Esophagus squamous epithelium (tissue), 5 donors: ENCODE data around the gene FSIP2. TPM values are rescaled to one million over a fixed set of nuclear protein-coding genes. Genes with fewer than 3 reads are reported as not detected.

Experiments
- DNase-seq: peaks from one replicate; lab custom pipeline; 2025; lab: John Stamatoyannopoulos, UW
- H3K27ac ChIP-seq, 4 donors: fragments of 200-600 bp; sonication (generic); one replicate each; pipeline ENCODE4 v1.5.1; 2016 to 2019; ENCODE audit warnings: mild to moderate bottlenecking in 1 of 4
- H3K27me3 ChIP-seq, 4 donors: fragments of 200-600 bp; sonication (generic); 1 replicate in 3 of 4; 2 replicates in 1 of 4; pipeline versions ENCODE4 v1.5.1 to v1.6.0; 2017 to 2021; ENCODE audit warnings: antibody characterized with exemption in 1 of 4
- H3K36me3 ChIP-seq, 3 donors: fragments of 200-600 bp; sonication (generic); one replicate each; pipeline ENCODE4 v1.5.1; 2016 to 2019
- H3K4me1 ChIP-seq, 3 donors: fragments of 200-600 bp; sonication (generic); one replicate each; pipeline ENCODE4 v1.5.1; 2017 to 2019
- H3K4me3 ChIP-seq, 4 donors: fragments of 200-600 bp; sonication (generic); 1 replicate in 3 of 4; 2 replicates in 1 of 4; pipeline ENCODE4 v1.5.1; 2016 to 2019; ENCODE audit warnings: mild to moderate bottlenecking in 2 of 4, moderate library complexity in 1 of 4
- H3K9me3 ChIP-seq, 3 donors: fragments of 200-600 bp; sonication (generic); one replicate each; pipeline ENCODE4 v1.5.1; 2016 to 2019
- POLR2A ChIP-seq, 4 donors: fragments of 450-650 bp; IDR thresholded peaks; one replicate each; pipeline ENCODE4 v1.6.1; 2017; ENCODE audit warnings: antibody characterized with exemption in 4 of 4, mild to moderate bottlenecking in 4 of 4, moderate library complexity in 3 of 4
- WGBS, 2 donors: methylation state at CpG; one replicate each; pipeline ENCODE4 v1.1.5; 2018; 5-methylcytosine and 5-hydroxymethylcytosine counted together
- intact Hi-C: fragments of 100-400 bp; cut with DNase I; formaldehyde crosslinking; loops from one replicate; pipeline ENCODE4 v1.15.0; 2022
- total RNA-seq, 4 donors: library from RNA; depleted of rRNA; stranded (reverse); fragments of >200 nt; gene quantifications; one replicate each; pipeline ENCODE4 v1.1.0, GENCODE V29; 2016
- TF ChIP-seq, protein P1 (sequence below), 6 experiments: fragments of 450-650 bp in 4 of 6; fragments of 200-600 bp in 2 of 6; sonication (generic) in 2 of 6; IDR thresholded peaks; one replicate each; pipeline ENCODE4 v1.5.1; 2016 to 2019; ENCODE audit warnings: antibody characterized with exemption in 6 of 6, mild to moderate bottlenecking in 4 of 6, moderate library complexity in 4 of 6
- donor health status: DM: yes; HTN: yes; CAD: no.

Gene FSIP2
- total RNA-seq, 4 donors from 2014 or later, result 0.04 to 0.38 (median 0.12) TPM; not detected in 1

DNA sequence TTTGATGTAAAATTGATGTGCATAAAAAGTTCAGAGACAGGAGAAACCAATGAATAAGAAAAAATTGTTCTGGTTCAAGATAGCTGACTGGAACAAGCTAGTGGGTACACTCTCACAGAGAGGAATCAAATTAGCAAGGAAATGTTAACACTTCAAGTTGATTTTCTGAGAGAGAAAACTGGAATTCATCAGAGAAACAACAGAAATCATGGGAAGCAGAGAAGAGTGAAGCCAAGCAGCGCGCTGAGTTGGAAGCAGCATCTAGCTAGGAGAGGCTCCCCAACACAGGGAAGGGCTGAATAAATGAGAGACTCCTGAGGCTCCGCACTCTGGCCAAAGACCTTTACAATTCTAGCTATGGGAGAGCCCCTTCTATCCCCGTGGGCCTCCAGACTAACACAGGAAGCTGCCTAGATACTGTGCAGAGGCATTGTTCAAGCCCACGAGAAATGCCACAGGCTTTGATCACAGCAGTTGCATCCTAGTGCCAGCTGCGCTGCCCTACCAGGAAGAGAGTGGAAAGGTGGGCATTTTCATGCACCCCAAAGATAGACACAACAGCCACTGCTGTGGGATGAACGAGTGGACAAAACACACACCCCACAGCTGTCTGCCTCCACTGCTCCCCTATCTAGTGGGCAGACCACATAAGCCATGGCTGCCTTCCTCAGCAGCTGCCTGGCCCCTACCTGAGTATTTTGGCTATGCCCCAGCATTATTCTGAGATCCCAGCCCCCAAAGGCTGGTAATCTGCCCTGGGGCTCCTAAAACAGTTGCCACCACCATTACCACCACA lies 136.7 kb downstream of the FSIP2 start:
- Histone ChIP-seq H3K27me3 (no peaks in the 10 kb centered on the region), H3K27ac (no peak overlapping the region), H3K4me1 (no peaks in the 10 kb centered on the region), H3K9me3 (no peaks in the 10 kb centered on the region), H3K36me3 (no peaks in the 10 kb centered on the region), H3K4me3 (no peak overlapping the region)
- TF ChIP-seq, protein P1, sequence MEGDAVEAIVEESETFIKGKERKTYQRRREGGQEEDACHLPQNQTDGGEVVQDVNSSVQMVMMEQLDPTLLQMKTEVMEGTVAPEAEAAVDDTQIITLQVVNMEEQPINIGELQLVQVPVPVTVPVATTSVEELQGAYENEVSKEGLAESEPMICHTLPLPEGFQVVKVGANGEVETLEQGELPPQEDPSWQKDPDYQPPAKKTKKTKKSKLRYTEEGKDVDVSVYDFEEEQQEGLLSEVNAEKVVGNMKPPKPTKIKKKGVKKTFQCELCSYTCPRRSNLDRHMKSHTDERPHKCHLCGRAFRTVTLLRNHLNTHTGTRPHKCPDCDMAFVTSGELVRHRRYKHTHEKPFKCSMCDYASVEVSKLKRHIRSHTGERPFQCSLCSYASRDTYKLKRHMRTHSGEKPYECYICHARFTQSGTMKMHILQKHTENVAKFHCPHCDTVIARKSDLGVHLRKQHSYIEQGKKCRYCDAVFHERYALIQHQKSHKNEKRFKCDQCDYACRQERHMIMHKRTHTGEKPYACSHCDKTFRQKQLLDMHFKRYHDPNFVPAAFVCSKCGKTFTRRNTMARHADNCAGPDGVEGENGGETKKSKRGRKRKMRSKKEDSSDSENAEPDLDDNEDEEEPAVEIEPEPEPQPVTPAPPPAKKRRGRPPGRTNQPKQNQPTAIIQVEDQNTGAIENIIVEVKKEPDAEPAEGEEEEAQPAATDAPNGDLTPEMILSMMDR (IDR thresholded peaks at IDR 0.05), result no peak
- TF ChIP-seq POLR2A (IDR thresholded peaks at IDR 0.05), result no peak
- WGBS, 2 donors, result 72 to 91% methylated on average over 4 to 6 of the region's 7 CpGs
- DNase-seq, result no peak
- intact Hi-C loops, result no loop called here

DNA sequence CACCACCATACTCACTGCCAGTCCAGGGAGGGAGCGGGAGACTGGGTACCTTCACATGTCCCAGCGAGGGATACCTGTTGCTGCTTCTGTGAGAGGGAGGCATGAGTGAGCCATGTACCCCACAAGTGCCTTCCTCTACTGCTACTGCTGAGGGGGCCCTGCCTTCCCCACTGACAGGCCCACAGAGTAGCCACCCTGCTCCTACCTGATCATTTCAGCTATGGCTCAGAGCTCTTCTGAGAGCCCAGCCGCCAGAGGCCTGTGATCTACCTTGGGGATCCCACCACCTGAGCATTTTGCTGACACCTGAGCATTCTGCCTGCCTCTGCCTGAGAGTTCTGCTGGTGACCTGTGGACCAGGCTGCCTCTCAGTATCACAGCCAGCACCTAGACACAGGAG lies 137.6 kb downstream of the FSIP2 start:
- Histone ChIP-seq H3K9me3 (no peaks in the 10 kb centered on the region), H3K27me3 (no peaks in the 10 kb centered on the region), H3K27ac (no peak overlapping the region), H3K4me3 (no peak overlapping the region), H3K36me3 (no peaks in the 10 kb centered on the region), H3K4me1 (no peaks in the 10 kb centered on the region)
- DNase-seq, result no peak
- no CpG with 5 or more reads among the region's 3 CpGs for WGBS, 2 donors
- TF ChIP-seq, protein P1 (IDR thresholded peaks at IDR 0.05), result no peak
- no peak for TF ChIP-seq POLR2A (IDR thresholded peaks at IDR 0.05)
- intact Hi-C loops, result no loop called here

DNA sequence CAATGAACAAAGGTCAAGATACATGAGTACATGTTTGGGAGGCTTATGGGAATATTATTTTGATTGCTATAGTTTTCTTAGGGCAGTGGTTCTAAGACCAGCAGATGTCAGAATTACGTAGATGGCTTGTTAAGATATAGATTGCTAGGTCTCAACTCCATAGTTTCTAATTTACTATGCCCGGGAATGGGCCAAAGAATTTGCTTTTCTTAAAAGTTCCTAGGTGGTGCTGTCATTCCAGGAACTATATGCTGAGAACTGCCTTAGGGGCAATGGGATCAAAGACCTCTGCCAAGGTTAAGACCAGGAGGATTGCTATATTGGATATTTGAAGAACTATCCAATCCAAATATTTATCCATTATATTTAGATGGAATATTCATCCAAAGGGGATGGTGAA lies 141.8 kb downstream of the FSIP2 start:
- intact Hi-C loops, result no loop called here
- no peaks in the 10 kb centered on the region for H3K36me3 ChIP-seq
- H3K27ac ChIP-seq, result no peak overlapping the region
- DNase-seq, result no peak
- no peaks in the 10 kb centered on the region for H3K9me3 ChIP-seq
- no peak overlapping the region for H3K4me3 ChIP-seq
- H3K27me3 ChIP-seq, result no peaks in the 10 kb centered on the region
- no peaks in the 10 kb centered on the region for H3K4me1 ChIP-seq
- WGBS, 2 donors, result 75 to 81% methylated on average over 2 of the region's 2 CpGs
- no peak for TF ChIP-seq POLR2A (IDR thresholded peaks at IDR 0.05)
- TF ChIP-seq, protein P1 (IDR thresholded peaks at IDR 0.05), result no peak
